Mesangial cell (primary cell): ENCODE measurements around the gene NPY4R. TPM values are rescaled to one million over a fixed set of nuclear protein-coding genes. Genes with fewer than 3 reads are reported as not detected.

Source experiments
- total RNA-seq: library from RNA; depleted of rRNA; stranded (reverse); fragments of >200 nt; gene quantifications from 2 replicates; pipeline ENCODE4 v1.2.3, GENCODE V29; 2015

NPY4R gene, protein sequence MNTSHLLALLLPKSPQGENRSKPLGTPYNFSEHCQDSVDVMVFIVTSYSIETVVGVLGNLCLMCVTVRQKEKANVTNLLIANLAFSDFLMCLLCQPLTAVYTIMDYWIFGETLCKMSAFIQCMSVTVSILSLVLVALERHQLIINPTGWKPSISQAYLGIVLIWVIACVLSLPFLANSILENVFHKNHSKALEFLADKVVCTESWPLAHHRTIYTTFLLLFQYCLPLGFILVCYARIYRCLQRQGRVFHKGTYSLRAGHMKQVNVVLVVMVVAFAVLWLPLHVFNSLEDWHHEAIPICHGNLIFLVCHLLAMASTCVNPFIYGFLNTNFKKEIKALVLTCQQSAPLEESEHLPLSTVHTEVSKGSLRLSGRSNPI
- 0.13 and 2.4 TPM in 2 replicates for total RNA-seq

DNA sequence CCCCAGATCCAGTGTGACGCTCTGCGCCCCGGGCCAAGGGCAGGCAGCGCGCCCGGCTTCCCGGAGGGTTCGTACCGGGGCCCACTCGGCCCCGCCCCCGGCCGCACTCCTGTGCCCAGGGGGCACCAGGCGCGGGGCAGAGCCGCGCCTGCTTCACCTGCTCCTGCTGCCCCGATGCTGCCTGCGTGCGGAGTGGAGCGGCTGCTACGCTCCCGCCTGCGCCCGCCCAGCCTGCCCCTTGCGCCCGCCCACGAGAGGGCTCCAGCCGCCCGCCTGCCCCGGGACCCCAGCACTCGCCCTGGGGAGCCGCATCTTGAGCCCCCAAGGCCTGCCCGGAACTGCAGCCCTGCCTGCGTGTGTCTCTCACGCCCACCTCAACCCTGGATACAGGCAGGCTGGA is at the start of gene NPY4R:
Gene NPY4R, minus strand, starts transcription at position 194 of the 400 bp plus-strand sequence. CDS start 3,323 bp downstream, outside the sequence.

Other genes starting within 250 kb of the NPY4R start
- gene ANTXRL, start 179.0 kb downstream of the NPY4R start, total RNA-seq: not detected in 2 replicates
- gene ANXA8L1, start 90.2 kb downstream of the NPY4R start, total RNA-seq: 4.2 and 5.3 TPM in 2 replicates
- 7.5 and 13.3 TPM in 2 replicates for gene GPRIN2, start 90.7 kb upstream of the NPY4R start, total RNA-seq
- 0.16 and 0.89 TPM in 2 replicates for gene SYT15, start 113.2 kb upstream of the NPY4R start, total RNA-seq